GM19397 (cell line): ENCODE measurements around the gene CACNA2D3.

Source experiments
- ATAC-seq: cut with Tn5 transposase; IDR thresholded peaks from one replicate; pipeline ENCODE4 v1.9.1; 2021; ENCODE audit warnings: mild to moderate bottlenecking, moderate library complexity; ENCODE audit not compliant: unreplicated experiment

CACNA2D3 gene

DNA sequence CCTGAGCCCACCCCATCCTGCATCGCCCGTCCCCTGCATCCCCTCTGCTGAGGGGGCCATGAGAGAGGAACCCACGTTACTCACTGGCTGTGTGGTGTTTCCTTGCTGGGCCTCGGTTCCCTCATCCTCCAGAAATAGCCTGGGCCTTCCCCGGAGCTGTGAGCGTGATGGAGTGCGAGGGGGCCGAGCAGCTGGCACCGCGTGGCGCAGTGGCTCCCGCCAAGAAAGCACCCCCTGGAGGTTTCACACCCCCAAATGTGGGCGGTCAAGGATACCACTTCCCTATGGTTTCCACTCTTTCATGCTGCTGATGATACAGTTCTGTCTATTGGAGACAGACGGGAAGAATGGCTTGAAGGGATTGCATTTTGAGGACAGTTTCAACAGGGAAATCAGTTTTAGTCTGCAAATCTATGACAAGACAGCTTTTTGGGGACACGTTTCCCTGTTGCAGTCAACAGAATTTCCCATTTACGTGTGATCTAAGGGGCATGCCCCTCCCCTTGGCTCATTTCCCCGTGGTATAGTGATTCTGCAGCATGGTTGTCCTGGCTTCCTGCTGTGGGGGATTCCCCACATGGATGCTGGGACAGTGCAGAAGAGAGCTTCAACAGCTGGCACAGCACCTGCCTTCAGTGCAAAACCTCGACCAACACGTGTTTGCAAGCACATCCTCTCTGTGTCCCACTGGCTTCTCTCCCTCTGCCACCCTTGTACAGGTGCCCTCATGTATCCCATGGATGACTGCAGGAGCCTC lies 428.0 kb downstream of the CACNA2D3 start:
- ATAC-seq = no peak

DNA sequence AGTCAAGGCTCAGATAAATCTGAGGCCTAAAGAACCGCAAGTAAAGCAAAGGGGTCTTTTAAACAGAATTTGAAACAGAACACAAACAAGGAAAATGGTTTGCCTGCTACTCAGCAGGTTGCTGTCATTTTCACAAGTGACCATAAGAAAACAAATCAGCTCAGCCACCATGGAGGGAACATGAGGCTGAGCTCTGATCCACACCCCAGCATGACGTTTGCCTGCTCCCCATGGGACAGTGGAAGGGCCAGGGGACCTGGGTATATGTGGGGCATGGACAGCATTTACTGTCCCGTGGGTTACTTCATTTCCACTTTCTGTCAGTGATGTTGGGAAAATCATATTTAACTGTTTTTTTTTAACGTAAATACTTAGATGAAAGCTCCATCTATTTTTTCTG lies 434.3 kb downstream of the CACNA2D3 start:
- ATAC-seq = no peak

DNA sequence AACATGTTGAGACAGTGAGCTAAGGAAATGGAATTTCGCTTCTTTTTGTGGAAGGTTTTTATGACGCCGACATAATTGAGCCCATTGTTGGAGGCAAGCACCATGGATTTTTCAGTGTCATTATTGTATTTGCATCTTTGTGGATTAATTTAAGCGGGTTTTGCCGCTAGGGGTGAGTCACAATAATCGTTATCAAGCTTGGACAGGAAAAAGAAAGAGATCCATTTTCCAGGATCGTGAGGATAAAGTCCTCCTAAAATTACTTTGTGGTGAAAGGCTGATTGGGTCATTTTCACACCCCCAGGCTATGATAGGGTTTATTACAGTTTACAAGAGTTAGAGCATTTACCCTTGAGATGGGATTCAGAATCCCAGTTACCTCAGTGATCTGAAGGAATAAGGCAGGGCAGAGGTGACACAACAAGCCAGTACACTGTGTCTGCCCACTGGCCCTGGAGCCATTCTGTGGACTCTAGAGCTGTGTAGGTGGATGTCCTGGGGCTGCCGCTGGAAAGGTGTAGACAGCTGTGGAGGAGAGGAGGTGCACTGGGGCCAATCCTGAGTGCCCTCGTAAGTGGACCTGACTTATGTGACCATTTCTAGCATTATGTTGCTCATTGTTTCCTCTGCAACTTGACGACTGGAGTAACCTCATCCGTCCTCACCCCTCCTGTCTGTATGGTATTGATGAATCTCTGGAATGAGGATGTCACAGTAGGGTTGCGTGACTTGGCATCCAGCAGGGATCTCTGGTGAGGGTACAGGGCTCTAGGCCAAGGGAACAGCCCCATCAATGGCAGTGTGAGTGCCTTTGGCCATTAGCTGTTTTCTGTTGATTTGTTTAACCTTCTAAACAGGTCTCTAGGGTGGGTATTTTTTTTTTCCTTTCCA lies 435.4 kb downstream of the CACNA2D3 start:
- no peak for ATAC-seq

GRCh38 chr3:54563501-54564200 lies 441.3 kb downstream of the CACNA2D3 start:
- no peak for ATAC-seq

DNA sequence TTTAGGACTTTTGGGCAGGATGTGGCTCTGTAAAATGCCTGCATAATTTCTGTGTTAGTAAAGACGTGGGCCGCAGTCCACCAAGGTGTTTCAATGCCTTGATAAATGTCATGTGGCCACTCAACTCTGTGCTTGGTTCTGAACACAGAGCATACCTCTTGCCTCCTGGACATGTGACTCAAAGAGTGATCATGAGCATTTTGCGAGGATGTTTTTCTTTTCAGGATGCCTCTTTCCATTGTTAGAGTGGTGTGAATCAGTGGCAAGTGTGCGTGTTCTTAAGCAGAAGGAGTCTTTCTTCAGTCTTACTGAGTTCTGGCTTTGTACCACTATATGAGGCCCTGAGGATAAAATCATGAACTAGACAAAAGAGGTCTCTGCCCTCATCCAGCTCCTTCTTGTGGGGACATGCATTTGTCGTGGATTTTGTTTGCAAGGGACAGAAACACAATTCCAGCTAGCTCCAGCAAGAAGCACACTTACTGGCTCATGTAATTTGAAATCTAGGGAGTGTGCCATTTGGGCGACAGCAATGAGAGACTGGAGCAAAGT lies 442.1 kb downstream of the CACNA2D3 start:
- no peak for ATAC-seq

- ATAC-seq = no peak
These were observed 443.6 kb downstream of the CACNA2D3 start for GRCh38 chr3:54565956-54566355.

DNA sequence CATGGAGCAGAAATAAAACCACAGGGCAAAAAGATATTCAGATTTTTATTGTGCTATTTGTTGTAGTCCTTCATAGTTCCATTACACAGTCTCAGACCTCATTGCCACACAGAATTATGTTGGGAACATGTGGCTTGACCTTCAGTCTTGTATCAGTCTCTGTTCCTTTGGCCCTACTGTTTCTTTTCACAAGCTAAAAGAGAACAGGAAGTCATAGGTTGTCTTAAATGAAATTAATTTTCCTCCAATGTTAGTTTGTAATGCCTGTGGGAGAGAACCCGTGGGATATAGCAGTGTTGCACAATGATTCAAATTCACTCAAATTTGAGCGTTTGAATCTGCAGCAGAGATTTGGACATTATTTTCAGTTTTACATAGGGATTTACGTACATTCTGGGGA lies 445.6 kb downstream of the CACNA2D3 start:
- no peak for ATAC-seq

DNA sequence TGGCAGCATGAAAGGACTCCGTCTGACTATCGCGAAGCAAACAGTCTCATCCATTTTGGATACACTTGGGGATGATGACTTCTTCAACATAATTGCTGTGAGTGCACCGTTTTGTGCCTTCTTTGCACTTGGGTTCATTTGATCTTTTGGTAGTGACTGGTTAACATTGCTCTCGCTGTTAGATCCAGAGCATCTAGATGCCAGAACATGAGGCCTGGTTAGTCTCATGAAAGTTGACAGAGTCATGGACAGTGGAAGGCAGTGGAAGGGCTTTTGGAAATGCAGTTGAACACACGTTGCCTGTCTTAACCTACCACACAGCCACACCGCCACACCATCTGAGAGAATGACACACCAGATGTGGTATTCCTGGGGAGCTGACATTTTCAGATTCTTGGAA lies 447.7 kb downstream of the CACNA2D3 start:
- no peak for ATAC-seq

DNA sequence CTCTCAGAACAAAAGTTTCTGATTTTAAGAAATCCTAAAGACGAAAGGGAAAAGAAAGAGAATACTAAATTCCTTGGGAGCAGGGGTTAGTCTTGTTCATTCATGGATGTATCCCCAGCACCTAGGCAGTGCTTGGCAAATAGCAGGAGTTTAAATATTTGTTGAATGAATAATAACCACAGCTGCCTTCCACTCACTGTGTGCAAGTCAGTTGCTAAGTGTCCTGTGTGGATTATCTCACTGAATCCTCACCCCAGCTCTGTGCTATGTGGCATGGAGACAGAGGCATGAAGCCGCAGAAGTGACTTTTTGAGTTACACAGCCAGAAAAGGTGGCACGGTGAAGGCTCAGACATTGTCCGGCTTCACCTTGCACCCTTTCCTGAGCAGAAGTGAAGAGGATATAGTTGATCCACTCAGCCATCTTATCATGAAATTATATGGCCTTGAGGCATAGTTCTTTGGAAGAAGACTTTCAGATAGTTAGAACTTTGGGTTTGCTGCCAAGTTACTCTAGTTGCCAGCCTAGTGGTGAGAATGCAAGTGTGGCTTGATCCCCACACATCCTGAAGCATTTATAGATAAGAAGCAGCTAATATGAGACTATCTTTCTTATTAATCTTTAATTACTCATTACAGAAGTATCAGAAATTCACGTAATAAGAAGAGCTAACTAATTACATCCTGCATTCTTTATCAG lies 450.0 kb downstream of the CACNA2D3 start:
- ATAC-seq = no peak

GRCh38 chr3:54573858-54574257 lies 451.5 kb downstream of the CACNA2D3 start:
- no peak for ATAC-seq

DNA sequence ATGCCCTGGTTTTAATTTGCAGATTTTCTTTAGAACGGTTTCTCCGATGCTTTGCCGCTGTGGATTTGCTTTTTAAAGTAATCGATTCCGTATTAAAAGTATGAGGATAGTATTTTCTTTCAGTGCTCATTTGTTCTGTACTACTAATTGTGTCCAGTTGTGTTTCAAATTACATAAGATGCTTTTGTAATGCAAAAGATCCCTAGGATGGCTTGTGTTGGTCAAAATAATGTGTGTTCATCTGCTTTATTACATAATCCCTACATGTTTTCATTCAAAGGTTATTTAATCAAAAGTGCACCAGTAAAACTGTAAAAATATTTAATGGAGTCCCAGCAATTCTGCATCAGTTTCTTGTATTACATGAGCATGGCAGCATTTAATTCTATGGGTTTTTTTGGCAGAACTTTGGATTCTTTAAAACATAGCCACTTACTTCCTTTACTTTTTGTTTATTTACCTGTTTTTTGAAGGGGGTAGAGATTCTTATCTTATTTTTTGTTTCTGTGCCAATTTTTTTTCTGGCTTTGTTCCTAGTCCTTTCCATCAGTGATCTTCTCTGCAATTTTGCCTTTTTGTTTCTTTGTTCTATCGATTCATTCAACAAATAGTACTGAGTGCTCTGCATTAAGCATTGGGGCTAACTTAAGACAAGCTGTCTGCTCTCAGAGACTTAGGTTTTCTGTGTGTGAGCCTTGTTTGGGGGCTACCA lies 452.7 kb downstream of the CACNA2D3 start:
- no peak for ATAC-seq

DNA sequence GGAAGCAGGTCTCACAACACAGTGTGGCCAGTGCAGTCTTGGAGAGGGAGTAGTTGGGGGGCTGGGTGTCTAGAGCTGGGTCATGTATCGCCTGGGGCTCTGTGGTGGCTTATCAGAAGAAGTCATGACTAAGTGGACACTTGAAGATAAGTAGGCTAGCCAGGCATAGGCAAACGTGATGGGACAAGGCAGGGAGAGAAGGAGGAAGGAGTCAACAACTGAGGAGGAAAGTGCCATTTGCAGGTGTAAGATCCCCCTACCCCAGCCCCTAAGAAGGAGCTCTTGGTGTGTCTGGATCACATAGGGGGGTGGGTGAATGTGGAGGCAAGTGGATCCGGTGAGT lies 453.2 kb downstream of the CACNA2D3 start:
- no peak for ATAC-seq

GRCh38 chr3:54577313-54577712 lies 455.0 kb downstream of the CACNA2D3 start:
- no peak for ATAC-seq

- no peak for ATAC-seq
These were observed 456.1 kb downstream of the CACNA2D3 start for GRCh38 chr3:54578417-54578816.

- ATAC-seq = no peak
These were observed 458.1 kb downstream of the CACNA2D3 start for GRCh38 chr3:54580453-54580852.

DNA sequence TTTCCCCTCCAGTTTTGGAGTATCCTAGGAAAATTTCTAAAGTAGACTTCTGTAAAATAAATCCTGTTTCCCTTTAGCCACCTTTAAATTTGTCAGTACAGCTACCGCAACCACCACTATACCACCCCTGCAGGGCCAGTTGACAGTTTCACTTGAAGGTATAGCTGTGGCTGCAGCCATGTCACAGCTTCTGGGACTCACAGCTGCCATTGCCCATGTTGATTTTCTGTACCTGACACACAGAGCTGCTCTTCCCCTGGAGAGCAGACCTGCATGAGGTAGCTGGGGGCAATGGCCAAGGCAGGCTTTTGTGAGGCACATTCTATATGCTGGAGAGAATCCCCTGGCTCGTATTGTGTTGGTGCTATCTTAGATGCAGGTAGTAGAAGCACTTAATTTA lies 460.1 kb downstream of the CACNA2D3 start:
- no peak for ATAC-seq

DNA sequence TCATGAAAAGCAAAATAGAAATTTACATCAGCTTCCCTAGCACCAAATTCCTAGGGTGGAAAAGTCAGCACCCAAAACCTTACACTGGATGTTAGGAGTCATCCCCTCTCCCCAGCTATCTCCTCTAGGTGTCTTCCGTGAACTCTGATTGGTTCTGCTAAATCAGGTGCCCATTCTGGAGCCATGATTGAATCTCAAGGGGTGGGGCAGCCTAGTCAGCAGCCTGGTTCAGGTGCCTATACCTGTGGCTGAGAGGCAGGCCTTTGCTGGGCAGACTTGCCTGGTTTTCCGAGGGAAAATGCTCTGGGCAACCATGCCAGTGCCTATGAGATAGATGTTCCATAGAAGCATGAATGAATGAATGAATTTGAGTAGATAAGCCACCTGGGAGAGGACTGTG lies 468.8 kb downstream of the CACNA2D3 start:
- no peak for ATAC-seq

GRCh38 chr3:54593653-54594052 lies 471.3 kb downstream of the CACNA2D3 start:
- no peak for ATAC-seq

GRCh38 chr3:54596087-54596486 lies 473.7 kb downstream of the CACNA2D3 start:
- ATAC-seq = no peak

- no peak for ATAC-seq
These were observed 477.4 kb downstream of the CACNA2D3 start for GRCh38 chr3:54599716-54600115.
